Right ventricle myocardium superior (tissue), 1 donor: ENCODE results near the gene EIF2D. TPM values are rescaled to one million over a fixed set of nuclear protein-coding genes. Genes with fewer than 3 reads are reported as not detected.

ENCODE experiments used
- ATAC-seq: fragments of 200-7000 bp; cut with Tn5 transposase; one replicate; pipeline ENCODE4 v1.9.1; 2020; ENCODE audit warnings: mild to moderate bottlenecking; ENCODE audit not compliant: poor library complexity
- DNase-seq: peaks from one replicate; pipeline ENCODE4 v3.0.0-alpha.2; 2020
- intact Hi-C: fragments of 100-400 bp; cut with DNase I; formaldehyde crosslinking; loops from one replicate; pipeline ENCODE4 v1.11.2; 2022
- total RNA-seq: library from RNA; stranded (reverse); fragmentation: NEBNext Ultra II Directional; extraction: Animal tissue kit (Norgen Biotek cat#: 25700); gene quantifications from one replicate; pipeline ENCODE4 v1.2.1, GENCODE V29; 2021
- donor health status: DM: no; HTN: yes; CAD: no; lungs with severe emphysema.

The EIF2D gene
- total RNA-seq, 1 donor from 2014 or later: 24.9 TPM

DNA sequence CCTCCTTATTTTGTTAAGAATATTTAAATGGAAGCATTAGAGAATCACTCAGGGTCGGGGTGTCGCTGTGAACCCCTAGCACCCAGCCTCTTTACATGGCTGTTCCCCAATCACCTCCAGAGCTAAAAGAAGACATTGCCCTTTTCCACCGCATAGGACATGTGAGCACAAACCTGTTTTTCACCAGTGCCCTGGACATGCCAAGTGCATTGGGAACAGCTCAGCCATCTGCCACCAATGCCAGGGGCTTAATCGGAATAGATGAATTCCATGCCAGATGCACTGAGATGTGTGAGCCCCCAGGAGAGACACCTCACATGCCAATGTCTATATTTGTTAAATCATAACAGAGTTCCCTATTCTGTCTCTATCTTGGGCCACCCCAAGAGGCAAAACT lies 33.3 kb downstream of the EIF2D start:
- ATAC-seq: no peak
- intact Hi-C loops: no loop called here
- DNase-seq: no peak

- intact Hi-C loops: no loop called here
- ATAC-seq: no peak
- DNase-seq: no peak
Measured at GRCh38 chr1:206578068-206578977, 33.9 kb downstream of the EIF2D start.

- intact Hi-C loops: no loop called here
- DNase-seq (no peak), ATAC-seq (no peak)
Measured at GRCh38 chr1:206577626-206578025, 34.6 kb downstream of the EIF2D start.

- ATAC-seq (no peak), DNase-seq (no peak)
- intact Hi-C loops: no loop called here
Measured at GRCh38 chr1:206575894-206576737, 36.1 kb downstream of the EIF2D start.

DNA sequence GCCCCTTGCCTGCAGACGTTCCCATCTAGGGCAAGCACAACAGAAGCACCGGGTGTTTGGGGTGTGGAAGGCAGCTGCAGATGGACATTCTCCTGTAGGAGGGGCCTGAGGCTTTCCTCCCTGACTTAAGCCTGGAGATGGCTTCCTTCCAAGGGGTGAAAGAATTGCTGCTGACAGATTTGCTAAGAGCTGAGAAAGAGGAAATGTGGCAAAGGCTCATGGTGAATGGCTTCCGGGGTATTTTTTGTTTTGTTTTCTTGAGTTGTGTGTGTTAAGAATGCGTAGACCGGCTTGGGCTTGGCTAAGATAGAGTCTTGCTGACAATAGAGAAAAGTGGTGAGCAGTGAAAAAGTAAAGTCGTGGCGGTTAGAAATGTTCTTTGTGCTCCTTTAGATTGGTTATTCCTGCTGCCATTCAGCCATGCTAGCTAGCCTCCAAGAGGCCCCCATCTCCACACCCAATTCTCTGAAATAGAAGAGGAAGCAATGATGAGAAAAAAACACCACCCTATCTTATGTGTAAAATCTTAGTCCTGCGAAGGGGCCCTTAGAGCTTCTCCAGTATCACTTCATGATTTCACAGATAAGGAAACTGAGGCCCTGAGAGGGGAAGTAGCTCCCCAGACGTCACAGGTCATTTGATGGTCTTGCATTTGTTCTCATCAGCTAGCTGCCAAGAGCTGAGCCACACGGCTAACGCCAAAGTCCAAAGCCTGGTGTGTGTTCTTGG lies 36.9 kb downstream of the EIF2D start:
- peak; percentile 75 for ATAC-seq
- intact Hi-C loops: no loop called here
- no peak for DNase-seq

DNA sequence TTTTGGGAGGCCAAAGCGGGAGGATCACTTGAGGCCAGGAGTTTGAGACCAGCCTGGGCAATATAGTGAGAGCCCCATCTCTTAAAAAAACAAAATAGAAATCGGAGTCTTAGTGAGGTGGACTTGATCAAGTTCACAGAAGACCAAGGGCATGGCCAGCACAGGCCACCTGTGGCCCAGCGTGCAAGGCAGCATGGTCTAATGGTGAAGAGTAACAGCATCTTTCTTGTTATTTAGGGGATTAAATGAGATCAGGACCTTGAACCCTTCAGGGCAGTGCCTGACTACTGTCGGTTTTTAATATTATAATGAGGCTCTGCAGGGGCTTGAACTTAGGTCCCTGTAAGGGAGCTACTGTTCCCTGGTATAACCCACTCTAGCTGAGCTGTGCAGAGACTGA lies 38.5 kb downstream of the EIF2D start:
- intact Hi-C loops: no loop called here
- DNase-seq: no peak
- no peak for ATAC-seq

- ATAC-seq (no peak), DNase-seq (no peak)
- intact Hi-C loops: no loop called here
Measured at GRCh38 chr1:206573319-206573718, 38.9 kb downstream of the EIF2D start.

DNA sequence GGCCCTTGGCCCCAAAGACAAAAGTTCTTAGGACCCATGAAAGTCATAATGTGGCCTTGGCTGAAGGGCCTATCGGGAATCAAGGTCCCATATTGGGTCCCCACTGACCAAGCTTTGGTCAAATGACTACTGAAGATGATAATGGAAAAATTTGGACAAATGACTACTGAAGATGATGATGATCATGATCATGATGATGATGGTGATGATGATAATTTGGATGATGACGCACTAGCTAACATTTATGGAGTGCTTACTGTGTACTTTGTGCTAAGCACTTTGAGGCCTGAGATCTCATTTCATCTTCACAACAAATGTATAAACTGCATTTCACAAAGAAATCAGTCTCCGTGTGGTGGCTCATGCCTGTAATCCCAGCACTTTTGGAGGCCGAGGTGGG lies 39.4 kb downstream of the EIF2D start:
- DNase-seq (no peak), ATAC-seq (no peak)
- intact Hi-C loops: no loop called here

DNA sequence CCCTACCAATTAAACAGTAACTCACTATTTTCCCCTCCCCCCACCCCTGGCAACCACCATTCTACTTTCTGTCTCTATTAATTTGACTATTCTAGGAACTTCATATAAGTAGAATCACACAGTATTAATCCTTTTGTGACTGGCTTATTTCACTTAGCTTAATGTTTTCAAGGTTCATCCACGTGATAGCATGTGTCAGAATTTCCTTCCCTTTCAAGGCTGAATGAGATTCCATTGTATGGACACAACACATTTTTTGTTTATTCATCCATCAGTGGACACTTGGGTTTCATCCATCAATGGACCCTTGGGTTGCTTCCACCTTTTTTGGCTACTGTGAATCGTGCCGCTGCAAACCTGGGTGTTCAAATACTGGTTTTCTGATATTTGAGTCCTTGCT lies 41.7 kb downstream of the EIF2D start:
- DNase-seq (no peak), ATAC-seq (no peak)
- intact Hi-C loops: no loop called here

DNA sequence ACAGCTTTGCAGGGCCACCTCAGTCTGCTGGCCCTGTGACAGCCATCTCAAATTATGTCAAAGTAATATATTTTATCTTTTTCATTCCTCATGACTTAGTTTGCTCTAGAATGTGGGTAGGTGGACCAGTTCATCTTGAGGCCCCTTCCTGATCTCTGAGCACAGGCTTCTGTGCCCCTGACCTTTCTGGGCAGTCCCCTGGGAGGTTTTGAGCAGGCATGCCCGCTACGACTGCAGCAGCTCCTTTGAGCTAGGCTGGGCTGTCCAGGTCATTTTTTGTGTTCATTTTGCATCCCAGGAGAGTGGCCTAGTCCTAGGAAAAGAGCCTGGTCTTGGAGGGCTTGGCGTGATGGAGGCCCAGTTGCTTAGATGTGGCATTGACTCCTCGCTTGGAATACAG lies 42.7 kb downstream of the EIF2D start:
- DNase-seq (no peak), ATAC-seq (no peak)
- intact Hi-C loops: no loop called here

DNA sequence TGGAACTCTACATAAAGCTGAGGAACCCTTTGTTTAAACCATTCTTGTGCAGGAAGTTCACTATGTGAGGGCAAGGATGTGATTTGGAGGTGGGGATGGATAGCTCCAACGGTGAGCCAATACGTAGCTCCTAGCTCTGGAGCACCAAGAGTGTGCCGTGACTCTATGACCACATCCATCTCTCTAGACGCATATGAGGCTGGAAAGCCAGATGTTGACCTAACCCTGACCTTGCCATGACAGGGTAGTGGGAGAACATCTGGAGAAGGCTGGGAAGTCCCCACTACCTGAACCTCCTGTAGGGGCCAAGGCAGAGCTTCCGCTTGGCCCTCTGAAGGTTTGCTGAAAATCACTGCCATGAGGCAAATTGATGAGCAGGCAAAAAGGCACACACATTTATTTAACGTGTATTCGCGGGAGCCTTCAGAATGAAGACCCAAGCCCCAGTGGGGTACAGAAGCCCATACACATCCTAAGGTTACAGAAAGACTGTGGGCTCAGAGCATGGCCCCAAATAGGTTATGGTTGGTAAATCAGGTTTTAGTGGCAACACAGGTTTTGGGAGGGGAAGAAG lies 43.4 kb downstream of the EIF2D start:
- DNase-seq (no peak), ATAC-seq (no peak)
- intact Hi-C loops: no loop called here

- intact Hi-C loops: no loop called here
- ATAC-seq (no peak), DNase-seq (no peak)
Measured at GRCh38 chr1:206568256-206568655, 44.0 kb downstream of the EIF2D start.

DNA sequence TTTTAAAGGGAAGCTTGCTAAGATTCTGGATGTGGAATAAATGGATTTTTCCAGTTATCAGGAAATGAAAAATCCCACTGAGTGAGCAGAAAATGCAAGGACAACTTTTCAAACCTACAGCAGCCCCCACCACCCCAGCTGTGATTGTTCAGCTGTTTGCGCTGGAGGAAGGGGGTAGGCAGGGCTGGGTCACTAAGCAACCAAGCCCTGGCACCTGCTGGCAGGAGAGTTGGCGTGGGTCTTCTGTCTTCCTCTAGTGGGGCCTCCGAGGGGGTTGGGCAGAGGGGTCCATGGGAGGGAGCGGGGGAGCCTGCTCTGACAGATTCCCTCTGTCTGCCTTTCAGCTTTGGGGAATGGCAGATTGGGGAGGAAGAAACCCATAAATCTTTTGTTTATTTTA lies 45.3 kb downstream of the EIF2D start:
- DNase-seq (no peak), ATAC-seq (no peak)
- intact Hi-C loops: no loop called here

DNA sequence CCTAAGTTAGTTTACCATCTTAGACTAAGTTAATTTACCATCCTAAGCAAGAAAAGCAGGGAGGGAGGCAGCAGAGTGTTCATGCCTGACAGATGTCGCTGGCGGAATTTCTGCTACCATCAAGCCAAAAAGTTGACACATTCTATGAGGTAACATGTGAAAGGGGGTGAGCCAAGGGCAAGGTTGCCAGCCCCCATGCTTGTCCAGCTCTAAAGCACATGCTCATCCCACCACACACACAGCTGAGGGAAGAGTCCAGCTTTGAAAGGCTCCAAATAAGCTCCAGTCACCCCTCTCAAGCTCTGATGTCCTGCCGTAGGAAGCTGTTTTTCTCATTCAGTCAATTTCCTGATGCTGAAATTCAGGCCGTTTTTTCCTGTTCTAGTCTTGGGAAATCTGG lies 46.3 kb downstream of the EIF2D start:
- no peak for DNase-seq
- ATAC-seq: no peak
- intact Hi-C loops: no loop called here

DNA sequence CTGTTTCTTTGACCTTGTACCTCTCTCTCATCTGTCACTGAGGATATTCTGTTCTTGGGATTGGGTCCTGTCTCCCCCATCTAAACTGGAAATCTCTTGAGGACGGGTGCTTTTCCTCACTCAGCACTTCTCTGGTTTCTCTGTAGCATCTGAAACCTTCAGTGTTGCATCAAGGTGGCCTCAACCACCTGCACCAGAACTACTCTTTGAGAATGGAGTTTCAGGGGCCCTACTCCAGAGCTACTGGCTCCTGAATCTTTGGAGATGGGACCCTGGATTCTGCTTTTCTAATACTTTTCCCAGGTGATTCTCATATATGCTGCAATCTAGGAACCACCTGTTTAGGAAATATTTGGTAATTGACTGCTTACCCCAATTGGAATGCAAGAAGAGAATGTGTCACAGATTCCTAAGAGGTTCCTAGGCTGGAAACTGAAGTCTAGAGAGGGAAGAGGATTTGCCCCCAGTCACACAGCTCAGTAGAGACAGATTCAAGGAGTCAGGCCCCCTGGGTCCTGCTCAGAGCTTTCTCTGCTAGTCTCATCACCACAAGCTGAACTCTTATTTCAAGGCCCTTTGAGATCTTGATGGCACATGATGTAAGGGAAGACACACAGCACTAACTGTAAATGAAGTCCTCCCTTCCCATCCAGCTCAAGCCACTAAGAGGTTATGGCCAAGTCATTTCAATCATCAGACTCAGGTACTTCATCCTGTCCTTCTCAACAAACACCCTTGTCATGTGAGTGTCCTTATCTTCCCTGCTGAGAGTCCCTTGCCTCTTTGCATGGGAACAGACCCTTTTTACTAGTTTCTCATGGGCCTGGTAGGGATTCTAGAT lies 48.7 kb downstream of the EIF2D start:
- intact Hi-C loops: no loop called here
- ATAC-seq (no peak), DNase-seq (no peak)

GRCh38 chr1:206560007-206560716 lies 52.1 kb downstream of the EIF2D start:
- intact Hi-C loops: no loop called here
- DNase-seq: no peak
- peak; percentile 63 for ATAC-seq

DNA sequence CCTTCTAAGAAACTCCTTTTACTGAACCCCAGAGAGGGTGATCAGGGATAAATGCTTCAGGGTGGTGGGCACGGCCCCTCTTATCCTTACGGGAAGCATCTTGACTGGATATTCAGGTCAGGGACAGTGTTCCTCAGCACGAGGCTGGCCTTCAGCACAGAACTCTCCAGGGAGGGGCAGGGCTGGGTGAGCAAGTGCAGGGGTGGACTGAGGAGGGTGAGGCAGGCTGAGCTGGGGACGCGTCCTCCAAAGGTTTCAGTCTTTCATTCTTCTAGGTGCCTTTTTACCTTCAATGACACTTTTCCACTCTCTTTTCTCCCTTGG lies 52.6 kb downstream of the EIF2D start:
- DNase-seq (no peak), ATAC-seq (no peak)
- intact Hi-C loops: no loop called here
